ENCODE results near the gene ADGRL3. TPM values are rescaled to one million over a fixed set of nuclear protein-coding genes. Genes with fewer than 3 reads are reported as not detected.
"Not testable (repeated sequence)": the region's sequence is repeated elsewhere in the genome, so short reads cannot be mapped to it uniquely, and the experiment has no call there.

Gene ADGRL3
- total RNA-seq, 1 donor from 2014 or later = not detected

GRCh38 chr4:61342061-61342460 lies 141.9 kb downstream of the ADGRL3 start:
- intact Hi-C loops (cut with micrococcal nuclease) = no loop called here

DNA sequence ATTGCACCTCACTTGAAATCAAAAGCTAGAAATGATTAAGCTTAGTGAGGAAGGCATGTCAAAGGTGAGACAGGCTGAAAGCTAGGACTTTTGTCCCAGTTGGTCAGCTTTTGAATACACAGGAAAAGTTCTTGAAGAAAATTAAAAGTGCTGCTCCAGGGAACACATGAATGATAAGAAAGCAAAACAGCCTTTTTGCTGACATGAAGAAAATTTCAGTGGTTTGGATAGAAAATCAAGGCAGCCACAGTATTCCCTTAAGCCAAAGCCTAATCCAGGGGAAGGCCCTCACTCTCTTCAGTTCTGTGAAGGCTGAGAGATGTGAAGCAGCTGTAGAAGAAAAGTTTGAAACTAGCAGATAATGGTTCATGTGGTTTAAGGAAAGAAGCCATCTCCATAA lies 150.8 kb downstream of the ADGRL3 start:
- intact Hi-C loops (cut with micrococcal nuclease) = no loop called here

- intact Hi-C loops (cut with micrococcal nuclease) = no loop called here
Measured at GRCh38 chr4:61356696-61357095, 156.6 kb downstream of the ADGRL3 start.

GRCh38 chr4:61359301-61359700 lies 159.2 kb downstream of the ADGRL3 start:
- intact Hi-C loops (cut with micrococcal nuclease) = no loop called here

- intact Hi-C loops (cut with micrococcal nuclease) = not testable (repeated sequence)
Measured at GRCh38 chr4:61372817-61373216, 172.7 kb downstream of the ADGRL3 start.

GRCh38 chr4:61373901-61374440 lies 173.8 kb downstream of the ADGRL3 start:
- intact Hi-C loops (cut with micrococcal nuclease) = no loop called here

- intact Hi-C loops (cut with micrococcal nuclease) = no loop called here
Measured at GRCh38 chr4:61374447-61374891, 174.3 kb downstream of the ADGRL3 start.

DNA sequence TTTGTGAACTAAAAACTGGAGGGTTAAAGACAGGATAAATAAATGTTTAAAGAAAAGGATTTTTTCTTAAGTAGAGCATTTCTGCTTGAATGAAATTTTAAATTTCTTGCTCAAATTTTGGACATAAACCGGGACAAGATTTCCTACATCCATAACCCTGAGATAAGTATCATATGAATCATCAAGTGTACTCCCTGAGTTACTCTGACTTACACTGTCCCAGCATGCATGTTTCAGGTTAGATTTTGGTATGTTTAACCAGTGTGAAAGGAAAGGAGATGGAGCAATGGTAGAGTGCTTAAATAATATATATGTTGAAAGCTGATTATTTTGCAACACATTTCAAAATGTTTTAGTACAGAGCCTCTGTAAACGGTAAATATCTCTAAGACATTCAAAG lies 175.2 kb downstream of the ADGRL3 start:
- intact Hi-C loops (cut with micrococcal nuclease) = no loop called here

DNA sequence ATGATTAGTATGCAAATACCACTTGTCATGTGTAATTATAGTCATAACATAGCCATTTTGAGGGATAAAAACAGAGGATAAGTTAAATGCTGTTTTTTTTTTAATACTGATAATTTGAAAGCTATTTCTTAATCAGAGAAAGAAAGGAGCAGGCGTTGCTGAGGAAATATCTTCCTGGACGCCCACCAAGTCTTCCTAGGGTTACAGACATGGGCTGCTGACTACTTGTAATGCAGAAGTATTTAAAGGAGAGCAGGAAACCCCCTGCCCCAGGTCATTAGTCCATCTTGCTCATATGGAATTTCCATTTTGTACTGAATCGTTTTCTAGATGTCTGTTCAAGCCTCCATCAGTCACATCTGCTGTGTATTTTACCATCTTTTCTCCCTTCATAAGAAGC lies 176.2 kb downstream of the ADGRL3 start:
- intact Hi-C loops (cut with micrococcal nuclease) = no loop called here

- intact Hi-C loops (cut with micrococcal nuclease) = no loop called here
Measured at GRCh38 chr4:61379406-61379805, 179.3 kb downstream of the ADGRL3 start.

GRCh38 chr4:61380865-61381264 lies 180.7 kb downstream of the ADGRL3 start:
- intact Hi-C loops (cut with micrococcal nuclease) = no loop called here

GRCh38 chr4:61385256-61385655 lies 185.1 kb downstream of the ADGRL3 start:
- intact Hi-C loops (cut with micrococcal nuclease) = no loop called here

- intact Hi-C loops (cut with micrococcal nuclease) = not testable (repeated sequence)
Measured at GRCh38 chr4:61387372-61387771, 187.2 kb downstream of the ADGRL3 start.

GRCh38 chr4:61389640-61390039 lies 189.5 kb downstream of the ADGRL3 start:
- intact Hi-C loops (cut with micrococcal nuclease) = no loop called here

DNA sequence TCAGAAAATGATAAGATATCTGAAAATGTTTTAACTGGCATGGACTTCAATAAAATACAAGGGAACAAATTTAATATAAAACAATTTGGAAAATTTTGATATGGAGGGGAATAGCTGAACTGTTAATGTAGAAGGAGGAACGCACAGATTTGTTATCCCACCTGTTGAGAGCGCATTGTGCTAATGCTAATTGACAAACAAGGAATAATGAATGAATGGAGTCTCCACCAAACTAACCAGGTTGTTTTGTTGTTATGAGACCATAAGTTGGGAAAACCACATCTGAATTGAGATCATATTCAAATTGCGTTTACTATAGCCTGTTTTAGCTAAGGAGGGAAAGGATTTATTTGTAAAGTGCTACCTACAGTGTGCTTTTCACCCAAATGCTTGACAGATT lies 195.6 kb downstream of the ADGRL3 start:
- intact Hi-C loops (cut with micrococcal nuclease) = no loop called here

DNA sequence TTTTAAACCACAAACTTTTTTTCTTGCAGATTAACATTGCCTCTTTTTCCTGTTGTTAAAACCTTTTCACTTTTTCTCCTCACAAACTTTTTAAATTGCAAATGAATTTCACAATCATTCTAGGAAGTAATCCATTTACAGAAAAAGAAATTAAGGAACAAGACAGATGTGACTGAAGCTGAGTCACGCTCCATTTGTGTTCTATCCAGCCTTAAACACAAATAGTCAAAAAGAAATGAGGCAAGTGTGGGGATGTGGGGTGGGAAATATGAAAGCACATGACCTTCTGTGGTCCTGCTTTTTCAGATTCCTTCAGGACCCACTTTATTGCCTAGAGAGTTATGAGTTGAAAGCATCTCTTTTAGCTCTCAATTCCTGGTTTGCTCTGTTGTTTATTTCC lies 197.0 kb downstream of the ADGRL3 start:
- intact Hi-C loops (cut with micrococcal nuclease) = no loop called here

DNA sequence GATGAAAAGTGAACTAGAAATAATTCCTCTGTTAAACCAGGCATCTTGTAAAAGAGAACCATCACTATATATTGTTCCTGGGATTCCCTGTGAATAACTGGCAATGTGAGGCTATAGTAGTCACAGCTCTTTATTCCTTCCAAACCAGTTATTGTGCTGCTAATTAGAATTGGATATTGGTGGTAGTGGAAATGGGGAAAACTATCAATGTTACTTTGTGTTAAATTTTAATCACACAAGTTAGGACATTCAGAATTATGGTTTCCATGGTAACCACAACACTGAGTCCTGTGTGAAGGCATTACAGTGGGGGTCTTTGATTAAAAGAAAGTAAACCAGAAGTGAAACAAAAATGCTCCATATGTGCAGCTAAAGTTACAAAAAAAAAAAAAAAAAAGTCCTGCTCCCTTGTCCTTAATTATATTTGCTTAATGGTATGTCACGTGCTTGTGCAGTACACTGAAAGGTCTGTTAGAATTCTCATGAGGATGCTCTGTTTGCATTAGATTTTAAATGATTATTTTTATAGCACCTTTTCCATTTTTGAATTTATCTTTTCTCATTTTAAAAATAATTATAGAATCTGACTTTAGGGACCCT lies 200.4 kb downstream of the ADGRL3 start:
- intact Hi-C loops (cut with micrococcal nuclease) = no loop called here

DNA sequence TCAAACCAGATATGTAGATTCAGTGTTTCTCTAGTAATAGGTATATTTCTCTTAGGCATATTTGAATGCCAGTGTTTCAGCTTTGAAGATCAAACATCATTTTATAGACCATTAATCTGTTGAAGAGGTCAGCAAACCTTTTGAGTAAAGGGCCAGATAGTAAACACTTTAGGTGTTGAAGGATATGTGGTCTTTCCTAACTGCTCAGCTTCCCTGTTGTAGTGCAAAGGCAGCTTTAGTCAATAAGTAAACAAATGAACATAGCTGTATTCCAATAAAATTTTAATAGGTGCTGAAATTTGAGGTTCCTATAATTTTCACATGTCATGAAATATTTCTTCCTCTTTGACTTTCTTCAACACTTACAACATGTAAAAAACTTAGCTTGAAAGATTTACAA lies 201.6 kb downstream of the ADGRL3 start:
- intact Hi-C loops (cut with micrococcal nuclease) = no loop called here

- intact Hi-C loops (cut with micrococcal nuclease) = no loop called here
Measured at GRCh38 chr4:61405307-61405706, 205.2 kb downstream of the ADGRL3 start.

DNA sequence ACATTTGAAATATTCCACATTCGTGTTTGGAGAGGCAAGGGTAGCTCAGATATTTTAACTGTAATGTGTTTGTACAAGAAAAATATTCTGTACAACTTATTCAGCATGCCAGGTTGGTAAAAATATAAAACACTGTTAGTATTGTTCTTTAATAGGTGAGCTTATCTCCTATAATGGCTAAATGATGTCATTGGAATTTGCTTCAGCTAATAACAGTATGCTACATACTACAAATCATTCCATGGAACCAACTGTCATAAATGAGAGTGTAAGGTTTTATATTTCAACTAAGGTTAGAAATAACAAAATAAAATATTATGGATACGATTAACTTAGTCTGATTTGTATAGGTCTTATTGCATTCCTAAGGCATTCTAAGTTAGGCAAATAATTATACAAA lies 206.6 kb downstream of the ADGRL3 start:
- intact Hi-C loops (cut with micrococcal nuclease) = no loop called here

GRCh38 chr4:61407642-61408618 lies 207.8 kb downstream of the ADGRL3 start:
- intact Hi-C loops (cut with micrococcal nuclease) = no loop called here

DNA sequence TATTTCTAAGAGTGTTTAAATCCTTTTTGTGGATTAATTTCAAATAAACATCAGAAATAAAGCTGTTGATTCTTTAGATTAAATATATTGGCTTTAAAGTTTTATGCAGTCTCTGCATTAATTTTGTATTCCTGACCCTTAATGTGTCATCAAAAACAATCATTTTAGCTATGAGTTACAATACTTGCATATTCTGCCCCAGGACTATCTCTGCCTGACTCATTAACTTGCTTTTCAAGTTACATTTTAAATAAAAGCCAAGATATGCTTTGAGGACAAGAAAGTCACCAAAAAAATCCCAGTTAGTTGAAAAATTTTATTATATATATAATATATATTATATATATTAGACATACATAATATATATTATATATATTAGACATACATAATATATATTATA lies 208.7 kb downstream of the ADGRL3 start:
- intact Hi-C loops (cut with micrococcal nuclease) = no loop called here

Data from T-helper 2 cell treated with Interferon-gamma antibody and Interleukin-4, amounts not matched to agents 100 ng/mL and 5 ng/mL, for 36 hours (primary cell).